Mucosa of descending colon (tissue), 3 donors: ENCODE data around the gene SLC6A13. TPM values are rescaled to one million over a fixed set of nuclear protein-coding genes. Genes with fewer than 3 reads are reported as not detected.

Experiments used
- ATAC-seq: fragments of 200-7000 bp; cut with Tn5 transposase; one replicate; pipeline ENCODE4 v1.9.1; 2020; ENCODE audit warnings: mild to moderate bottlenecking, moderate library complexity
- DNase-seq, 3 donors: peaks; one replicate each; pipeline ENCODE4 v3.0.0-alpha.2; 2020
- H3K36me3 ChIP-seq: fragments of 200-600 bp; one replicate; pipeline ENCODE4 v1.8.0; 2021; ENCODE audit warnings: low read depth, mild to moderate bottlenecking
- H3K4me1 ChIP-seq: fragments of 200-600 bp; one replicate; pipeline ENCODE4 v1.8.0; 2021; ENCODE audit warnings: low read depth, mild to moderate bottlenecking
- H3K4me3 ChIP-seq: fragments of 200-600 bp; one replicate; pipeline ENCODE4 v1.8.0; 2021; ENCODE audit warnings: mild to moderate bottlenecking
- H3K9me3 ChIP-seq: fragments of 200-600 bp; one replicate; pipeline ENCODE4 v1.8.0; 2021; ENCODE audit warnings: mild to moderate bottlenecking
- intact Hi-C, 2 donors: fragments of 100-400 bp; cut with DNase I in 1 of 2; cut with micrococcal nuclease in 1 of 2; formaldehyde crosslinking; loops; one replicate each; pipeline versions ENCODE4 v1.11.0 to v1.11.1; 2022; cut with DNase I, micrococcal nuclease
- total RNA-seq, 3 donors: library from RNA; stranded (reverse); fragmentation: NEBNext Ultra II Directional in 2 of 3; extraction: Animal tissue kit (Norgen Biotek cat#: 25700) in 2 of 3; gene quantifications; one replicate each; pipeline versions ENCODE4 v1.2.1 to v1.2.4, GENCODE V29; 2021 to 2023
- TF ChIP-seq, protein P1 (sequence below): fragments of 200-600 bp; IDR thresholded peaks from one replicate; pipeline ENCODE4 v1.8.0; 2022; ENCODE audit warnings: antibody characterized with exemption, mild to moderate bottlenecking
- donor health status: DM: no; HTN: no; CAD: no; lungs with moderate emphysema.
- donor health status: DM: no; HTN: no; CAD: no.
- donor health status: DM: no; HTN: yes; CAD: no.

SLC6A13 gene
- total RNA-seq, 3 donors from 2014 or later: not detected

DNA sequence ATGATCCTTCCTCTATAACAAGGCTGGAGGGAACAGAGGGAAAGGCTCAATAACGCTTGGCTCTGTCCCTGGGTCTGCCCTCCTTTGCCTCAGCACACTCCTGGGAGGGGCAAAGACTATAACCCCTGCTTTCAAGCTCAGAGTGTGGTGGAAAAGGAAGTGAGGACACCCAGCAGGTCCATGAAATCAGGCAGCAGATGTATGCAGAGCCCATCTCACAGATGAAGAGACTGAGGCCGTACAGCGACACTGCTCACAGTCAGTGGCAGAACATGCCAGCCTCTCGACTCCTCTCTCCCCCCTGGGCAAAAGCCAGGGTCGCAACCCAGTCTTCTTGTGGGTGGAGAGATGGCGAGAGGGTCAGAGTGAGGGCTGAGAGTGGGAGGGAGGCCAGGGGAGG, 88.5 kb downstream of the SLC6A13 start:
- no peak for ATAC-seq
- TF ChIP-seq, protein P1, sequence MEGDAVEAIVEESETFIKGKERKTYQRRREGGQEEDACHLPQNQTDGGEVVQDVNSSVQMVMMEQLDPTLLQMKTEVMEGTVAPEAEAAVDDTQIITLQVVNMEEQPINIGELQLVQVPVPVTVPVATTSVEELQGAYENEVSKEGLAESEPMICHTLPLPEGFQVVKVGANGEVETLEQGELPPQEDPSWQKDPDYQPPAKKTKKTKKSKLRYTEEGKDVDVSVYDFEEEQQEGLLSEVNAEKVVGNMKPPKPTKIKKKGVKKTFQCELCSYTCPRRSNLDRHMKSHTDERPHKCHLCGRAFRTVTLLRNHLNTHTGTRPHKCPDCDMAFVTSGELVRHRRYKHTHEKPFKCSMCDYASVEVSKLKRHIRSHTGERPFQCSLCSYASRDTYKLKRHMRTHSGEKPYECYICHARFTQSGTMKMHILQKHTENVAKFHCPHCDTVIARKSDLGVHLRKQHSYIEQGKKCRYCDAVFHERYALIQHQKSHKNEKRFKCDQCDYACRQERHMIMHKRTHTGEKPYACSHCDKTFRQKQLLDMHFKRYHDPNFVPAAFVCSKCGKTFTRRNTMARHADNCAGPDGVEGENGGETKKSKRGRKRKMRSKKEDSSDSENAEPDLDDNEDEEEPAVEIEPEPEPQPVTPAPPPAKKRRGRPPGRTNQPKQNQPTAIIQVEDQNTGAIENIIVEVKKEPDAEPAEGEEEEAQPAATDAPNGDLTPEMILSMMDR: no peak
- DNase-seq: no peak
- Histone ChIP-seq H3K36me3 (no peaks in the 10 kb centered on the region), H3K4me3 (no peak overlapping the region), H3K4me1 (no peaks in the 10 kb centered on the region), H3K9me3 (no peaks in the 10 kb centered on the region)
- intact Hi-C loops: no loop called here

DNA sequence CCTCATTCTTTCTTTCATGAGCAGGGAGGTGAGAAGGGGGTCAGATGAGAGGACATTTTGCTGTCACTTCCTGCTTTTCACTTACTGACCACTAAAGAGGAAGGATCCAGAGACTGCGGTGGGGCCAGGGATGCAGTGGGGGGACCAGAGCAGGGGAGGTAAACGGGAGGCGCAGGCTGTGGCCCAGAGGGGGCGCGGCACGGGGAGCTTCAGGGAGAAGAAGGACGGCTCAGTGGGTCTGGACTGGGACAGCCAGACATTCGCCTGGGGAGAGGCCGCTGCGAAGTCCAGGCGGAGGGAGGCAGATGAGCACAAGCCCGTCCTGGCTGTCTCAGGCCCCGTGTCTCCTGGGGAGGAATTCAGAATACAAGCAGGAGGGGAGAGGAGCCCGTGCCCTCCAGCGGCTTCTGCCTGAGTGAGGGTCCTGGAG, 89.9 kb downstream of the SLC6A13 start:
- intact Hi-C loops: no loop called here

DNA sequence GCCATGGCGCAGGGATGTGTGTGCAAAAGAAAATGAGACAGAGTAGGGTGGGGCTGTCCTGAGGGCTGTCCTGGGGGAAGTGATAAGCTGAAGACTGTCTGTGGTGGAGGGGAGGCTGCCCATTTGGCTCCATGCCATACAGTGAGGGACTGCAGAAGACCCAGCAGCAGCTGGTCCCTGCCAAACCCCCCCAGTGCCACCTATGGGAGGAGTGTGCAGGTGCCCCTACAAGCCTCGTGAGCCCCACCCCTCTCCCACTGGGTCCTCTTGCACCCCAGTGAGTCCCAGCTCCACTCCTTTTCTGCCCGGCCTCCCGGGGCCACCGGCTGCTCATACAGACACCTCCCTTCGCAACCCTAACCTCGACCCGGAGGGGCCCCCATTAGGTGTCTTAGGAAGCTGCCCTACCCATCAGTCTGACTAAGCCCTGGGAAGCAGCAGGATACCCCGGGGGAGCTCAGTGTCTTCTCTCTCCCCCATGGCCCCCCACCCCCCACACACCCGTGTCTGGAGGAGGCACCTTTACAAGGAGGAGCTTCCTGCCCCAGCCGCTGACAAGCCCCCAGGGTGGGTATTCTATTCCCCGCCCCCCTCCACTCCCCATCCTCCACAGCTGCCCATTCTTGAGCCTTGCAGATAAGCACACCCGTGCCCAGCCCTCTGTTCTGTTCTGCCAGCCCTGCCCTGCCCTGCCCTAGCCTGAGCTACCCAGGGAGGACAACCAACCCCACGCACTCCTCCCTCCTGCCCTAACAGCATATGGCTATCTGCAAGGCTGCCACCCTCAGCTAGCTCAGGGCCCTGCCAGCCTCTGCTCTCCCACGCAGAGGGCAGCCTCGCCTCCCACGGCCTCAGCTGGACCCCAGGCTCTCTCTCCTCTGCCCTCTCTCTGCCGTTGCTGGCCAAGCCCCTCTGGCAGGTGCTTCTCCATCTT, 90.6 kb downstream of the SLC6A13 start:
- no peaks in the 10 kb centered on the region for H3K9me3 ChIP-seq
- no peak overlapping the region for H3K4me3 ChIP-seq
- TF ChIP-seq, protein P1: no peak
- intact Hi-C loops: no loop called here
- DNase-seq (peak; percentile 28 to 73 (median 61)), ATAC-seq (peak; percentile 78)
- no peaks in the 10 kb centered on the region for H3K4me1 ChIP-seq
- H3K36me3 ChIP-seq: no peaks in the 10 kb centered on the region

More for the DNA sequence above, 89.9 kb downstream of the SLC6A13 start:
- Histone ChIP-seq H3K4me1 (no peaks in the 10 kb centered on the region), H3K9me3 (no peaks in the 10 kb centered on the region), H3K4me3 (no peak overlapping the region), H3K36me3 (no peaks in the 10 kb centered on the region)
- TF ChIP-seq, protein P1: no peak
- DNase-seq: peak in 1 of 3 donors; percentile 56
- no peak for ATAC-seq

DNA sequence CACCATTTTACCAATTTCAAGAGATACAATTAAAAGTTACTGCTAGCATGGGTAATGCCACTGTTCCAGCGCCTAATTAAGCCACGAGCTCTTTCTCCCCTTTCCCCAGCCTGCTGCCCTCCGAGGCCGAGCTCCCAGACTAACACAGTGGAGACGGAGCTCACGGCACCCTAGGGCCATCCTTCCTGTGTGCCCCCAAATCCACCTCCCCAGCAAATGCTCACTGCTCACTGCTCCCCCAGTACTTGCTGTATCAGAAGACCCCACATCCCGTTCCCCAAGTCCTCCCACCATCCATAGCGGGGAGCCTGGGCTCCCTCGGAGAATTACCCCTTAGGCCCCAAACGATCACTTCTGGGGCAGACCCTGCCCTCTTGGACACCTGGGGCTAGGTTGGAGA, 91.4 kb downstream of the SLC6A13 start:
- H3K4me3 ChIP-seq: no peak overlapping the region
- intact Hi-C loops: no loop called here
- H3K9me3 ChIP-seq: no peaks in the 10 kb centered on the region
- no peaks in the 10 kb centered on the region for H3K4me1 ChIP-seq
- no peak for DNase-seq
- TF ChIP-seq, protein P1: no peak
- H3K36me3 ChIP-seq: no peaks in the 10 kb centered on the region
- ATAC-seq: no peak

Other genes with a start within 250 kb of the SLC6A13 start
- gene IQSEC3, start 196.1 kb downstream of the SLC6A13 start, total RNA-seq: 1 to 10 TPM in 2 of 3 donors, under 1 TPM in 1; 0.23 to 2.3 (median 1.1) TPM
- 1 to 10 TPM in 2 of 3 donors, not detected in 1; 1.3 to 5.1 TPM for gene SLC6A12, start 48.7 kb downstream of the SLC6A13 start, total RNA-seq
- 10 to 100 TPM; 54.6 to 76.2 (median 74.9) TPM for gene KDM5A, start 126.5 kb upstream of the SLC6A13 start, total RNA-seq
- 1 to 10 TPM; 8.2 to 8.5 (median 8.4) TPM for gene CCDC77, start 138.8 kb upstream of the SLC6A13 start, total RNA-seq
- gene B4GALNT3, start 197.1 kb upstream of the SLC6A13 start, total RNA-seq: 100 to 1,000 TPM in 1 of 3 donors, 10 to 100 TPM in 2; 62.9 to 134 (median 94.9) TPM